Keratinocyte (primary cell): ENCODE data around the gene GSTO2.

ENCODE experiments used
- CTCF ChIP-seq, 3 experiments: IDR thresholded peaks in 1 of 3; conservative IDR thresholded peaks in 1 of 3; optimal IDR thresholded peaks in 1 of 3; 2 replicates in 2 of 3; 3 replicates in 1 of 3; pipeline versions ENCODE3 to v1.5.1; 2011; ENCODE audit warnings: low read length in 3 of 3, mild to moderate bottlenecking in 3 of 3, moderate library complexity in 2 of 3, control low read depth in 1 of 3, inconsistent platforms in 1 of 3; ENCODE audit not compliant: insufficient read depth in 2 of 3; ENCODE audit errors: extremely low read depth in 1 of 3
- EZH2 ChIP-seq: IDR thresholded peaks from one replicate; pipeline ENCODE4 v1.6.1; 2012; ENCODE audit warnings: inconsistent platforms, mild to moderate bottlenecking, low read length, moderate library complexity

- TF ChIP-seq CTCF (optimal IDR thresholded peaks at IDR 0.05 in 1 of 3, IDR thresholded peaks at IDR 0.05 in 1 of 3, conservative IDR thresholded peaks at IDR 0.05 in 1 of 3; ENCODE audit: extremely low read depth in 1 of 3, insufficient read depth in 2 of 3, low read length in 3 of 3) (no peak), EZH2 (no peak)
These were observed 35.4 kb downstream of the GSTO2 start for GRCh38 chr10:104304356-104304745.
